ENCODE measurements around the gene EIF3B. TPM values are rescaled to one million over a fixed set of nuclear protein-coding genes. Genes with fewer than 3 reads are reported as not detected.

EIF3B gene
- total and polyA plus RNA-seq, 2 of the 4 experiments (the other 2 are of a cell fraction): 105 to 201 TPM

- no peaks in the 10 kb centered on the region for H3K4me1 ChIP-seq (ENCODE audit: control insufficient read depth, insufficient read depth, low read length)
- no peaks in the 10 kb centered on the region for H3K27me3 ChIP-seq (ENCODE audit: control insufficient read depth, insufficient read depth, low read length)
- H3K23ac ChIP-seq (ENCODE audit: low read depth, low read length): no peak overlapping the region
- H3K4me2 ChIP-seq (ENCODE audit: low read depth, low read length): no peak overlapping the region
- peaks cover 6 to 11% of the 10 kb centered on the region in 2 experiments; a peak in 3 of 4 replicates for H3K79me1 ChIP-seq (ENCODE audit: low read depth in 1 of 2, low read length in 2 of 2)
- H4K8ac ChIP-seq (ENCODE audit: low read depth in 2 of 2, low read length in 2 of 2): no peak overlapping the region
- 72% methylated on average over 4 of the region's 10 CpGs; no CpG with 5 or more reads in 1 of the 2 experiments for WGBS, 2 experiments (ENCODE audit: extremely low coverage in 2 of 2, insufficient read length in 1 of 2)
- ChIA-PET POLR2A (ENCODE audit: unreplicated experiment) (no interaction called here), CTCF (interaction anchor here (0.6 kb wide), 1 partner anchor 30 kb away, joined by 3 read pairs; no protein-coding TSS in a partner anchor)
- no peak overlapping the region for H2BK5ac ChIP-seq (ENCODE audit: low read depth, low read length, poor library complexity, severe bottlenecking)
- H3K4me3 ChIP-seq (ENCODE audit: insufficient read depth, low read depth, low read length): no peak overlapping the region
- no peaks in the 10 kb centered on the region for H3K9me1 ChIP-seq (ENCODE audit: insufficient read depth, low read length)
- no peak overlapping the region for H3K4ac ChIP-seq (ENCODE audit: low read depth, low read length)
- no peak overlapping the region for H3K18ac ChIP-seq (ENCODE audit: low read depth, low read length)
- H2AFZ ChIP-seq (replicated peaks; ENCODE audit: low read length, poor library complexity): no peak overlapping the region
- intact Hi-C loops (cut with micrococcal nuclease): no loop called here
- H2AK9ac ChIP-seq (replicated peaks; ENCODE audit: low read depth, low read length, poor library complexity): no peak overlapping the region
- H3K36me3 ChIP-seq (ENCODE audit: control insufficient read depth, insufficient read depth, low read length): no peaks in the 10 kb centered on the region
- no peak overlapping the region for H2BK15ac ChIP-seq (ENCODE audit: low read depth, low read length)
- no peak overlapping the region for H4K91ac ChIP-seq (ENCODE audit: insufficient read depth, low read depth, low read length)
- in situ Hi-C loops (cut with MboI; ENCODE audit: low sequenced_read_pairs): no loop called here
- ATAC-seq (ENCODE audit: low read depth) (no peak), DNase-seq (no peak)
- H4K20me1 ChIP-seq (ENCODE audit: insufficient read depth, low read length): no peaks in the 10 kb centered on the region
- no peak overlapping the region for H2BK120ac ChIP-seq (ENCODE audit: low read depth, low read length)
- no peak overlapping the region for H4K5ac ChIP-seq (ENCODE audit: low read depth, low read length)
- no peak overlapping the region for H3K56ac ChIP-seq (ENCODE audit: extremely low read depth, insufficient read depth, low read length)
- H3K9ac ChIP-seq (ENCODE audit: low read depth, low read length): no peak overlapping the region
- BruUV-seq (replicated peaks): no TSS peak
- dilution Hi-C loops (cut with HindIII; ENCODE audit: low sequenced_read_pairs, unreplicated experiment): no loop called here
- H2BK20ac ChIP-seq (ENCODE audit: low read depth, low read length): no peak overlapping the region
- TF ChIP-seq MAFK (IDR thresholded peaks at IDR 0.05; ENCODE audit: low read depth, low read length): no peak
- no peak for TF ChIP-seq BHLHE40 (IDR thresholded peaks at IDR 0.05; ENCODE audit: low read depth, low read length)
- TF ChIP-seq NFE2L2 (IDR thresholded peaks at IDR 0.05; ENCODE audit: low read depth, low read length): no peak
- no peak for TF ChIP-seq CTCF (conservative IDR thresholded peaks at IDR 0.05; ENCODE audit: low read depth, low read length)
- H3K27ac ChIP-seq (ENCODE audit: insufficient read depth, low read length): no peak overlapping the region
- H2AK5ac ChIP-seq (ENCODE audit: low read depth, low read length): no peak overlapping the region
- H3K9me3 ChIP-seq (ENCODE audit: control insufficient read depth, insufficient read depth, low read length): peaks cover 1% of the 10 kb centered on the region
- H3K14ac ChIP-seq (replicated peaks; ENCODE audit: low read depth, low read length): no peak overlapping the region
Measured at GRCh38 chr7:2425749-2426148, 71.1 kb downstream of the EIF3B start.

Small RNAs within 50 kb of the gene (microRNA-seq; reads per million reads assigned to microRNA genes)
- not detected for gene AC004840.2 (ENCODE audit: insufficient read depth, insufficient read length)

Small RNAs within 50 kb of the gene (small RNA-seq; reads per million reads assigned to genes)
- gene AC004840.2: 0 reads per million in 5 experiments

Other genes with a start within 250 kb of the EIF3B start
- gene MAD1L1, start 121.9 kb upstream of the EIF3B start, total RNA-seq (2012; rRNA removed): 40.9 and 41.7 TPM in 2 replicates
- gene MAD1L1, start 121.9 kb upstream of the EIF3B start, polyA plus RNA-seq (2012; rRNA removed): 29.0 and 31.5 TPM in 2 replicates
- 23.1 and 23.8 TPM in 2 replicates for gene MRM2, start 112.6 kb upstream of the EIF3B start, total RNA-seq (2012; rRNA removed)
- 16.9 and 19.1 TPM in 2 replicates for gene MRM2, start 112.6 kb upstream of the EIF3B start, polyA plus RNA-seq (2012; rRNA removed)
- gene NUDT1, start 112.6 kb upstream of the EIF3B start, total RNA-seq (2012; rRNA removed): 36.1 and 49.1 TPM in 2 replicates
- gene NUDT1, start 112.6 kb upstream of the EIF3B start, polyA plus RNA-seq (2012; rRNA removed): 33.4 and 37.2 TPM in 2 replicates
- gene SNX8, start 40.4 kb upstream of the EIF3B start, total RNA-seq (2012; rRNA removed): 7.7 and 8.6 TPM in 2 replicates
- gene SNX8, start 40.4 kb upstream of the EIF3B start, polyA plus RNA-seq (2012; rRNA removed): 55.9 and 65.0 TPM in 2 replicates
- 3.8 and 4.7 TPM in 2 replicates for gene CHST12, start 48.8 kb downstream of the EIF3B start, total RNA-seq (2012; rRNA removed)
- 27.0 and 31.6 TPM in 2 replicates for gene CHST12, start 48.8 kb downstream of the EIF3B start, polyA plus RNA-seq (2012; rRNA removed)
- gene GRIFIN, start 121.6 kb downstream of the EIF3B start, total RNA-seq (2012; rRNA removed): not detected in 2 replicates
- gene GRIFIN, start 121.6 kb downstream of the EIF3B start, polyA plus RNA-seq (2012; rRNA removed): not detected in 2 replicates
- gene LFNG, start 164.9 kb downstream of the EIF3B start, total RNA-seq (2012; rRNA removed): 1.4 and 1.8 TPM in 2 replicates
- 5.1 and 5.3 TPM in 2 replicates for gene LFNG, start 164.9 kb downstream of the EIF3B start, polyA plus RNA-seq (2012; rRNA removed)
- 5.8 and 6.8 TPM in 2 replicates for gene BRAT1, start 200.7 kb downstream of the EIF3B start, total RNA-seq (2012; rRNA removed)
- gene BRAT1, start 200.7 kb downstream of the EIF3B start, polyA plus RNA-seq (2012; rRNA removed): 21.9 and 27.5 TPM in 2 replicates
- 5.0 and 6.7 TPM in 2 replicates for gene IQCE, start 204.2 kb downstream of the EIF3B start, total RNA-seq (2012; rRNA removed)
- gene IQCE, start 204.2 kb downstream of the EIF3B start, polyA plus RNA-seq (2012; rRNA removed): 6.3 and 8.1 TPM in 2 replicates